Gastrocnemius medialis (tissue), 4 donors: Measurements from ENCODE around the gene SHPK.

ENCODE experiments used
- POLR2A ChIP-seq, 2 donors: fragments of 450-650 bp; IDR thresholded peaks; one replicate each; pipeline ENCODE4 v1.6.1; 2017; ENCODE audit warnings: antibody characterized with exemption in 2 of 2, mild to moderate bottlenecking in 2 of 2, moderate library complexity in 2 of 2
- TF ChIP-seq, protein P1 (sequence below), 5 experiments: fragments of 450-650 bp in 3 of 5; fragments of 200-600 bp in 2 of 5; sonication (generic) in 2 of 5; IDR thresholded peaks in 4 of 5; conservative IDR thresholded peaks in 1 of 5; 1 replicate in 4 of 5; 2 replicates in 1 of 5; pipeline ENCODE4 v1.5.1; 2016 to 2019; ENCODE audit warnings: antibody characterized with exemption in 5 of 5, mild to moderate bottlenecking in 3 of 5, moderate library complexity in 3 of 5

DNA sequence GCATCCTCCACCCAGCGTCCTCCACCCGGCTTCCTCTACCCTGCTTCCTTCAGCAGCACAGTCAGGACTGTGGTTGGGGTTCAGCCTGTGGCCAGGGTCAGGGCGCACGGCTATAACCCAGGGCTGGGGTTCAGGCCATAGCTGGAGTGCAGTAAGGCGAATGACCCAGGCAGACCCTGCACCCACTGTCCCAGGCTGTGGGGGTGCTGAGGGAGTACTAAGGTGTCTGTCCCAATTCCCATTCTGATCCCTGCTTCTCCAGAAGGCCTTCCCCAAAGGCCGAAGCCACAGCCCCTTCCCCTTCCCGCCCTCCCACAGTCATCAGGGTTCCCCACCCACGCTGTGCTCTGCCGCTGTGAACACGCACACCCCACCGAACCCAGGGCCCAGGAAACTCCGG lies 45.0 kb upstream of the SHPK start:
- TF ChIP-seq, protein P1, sequence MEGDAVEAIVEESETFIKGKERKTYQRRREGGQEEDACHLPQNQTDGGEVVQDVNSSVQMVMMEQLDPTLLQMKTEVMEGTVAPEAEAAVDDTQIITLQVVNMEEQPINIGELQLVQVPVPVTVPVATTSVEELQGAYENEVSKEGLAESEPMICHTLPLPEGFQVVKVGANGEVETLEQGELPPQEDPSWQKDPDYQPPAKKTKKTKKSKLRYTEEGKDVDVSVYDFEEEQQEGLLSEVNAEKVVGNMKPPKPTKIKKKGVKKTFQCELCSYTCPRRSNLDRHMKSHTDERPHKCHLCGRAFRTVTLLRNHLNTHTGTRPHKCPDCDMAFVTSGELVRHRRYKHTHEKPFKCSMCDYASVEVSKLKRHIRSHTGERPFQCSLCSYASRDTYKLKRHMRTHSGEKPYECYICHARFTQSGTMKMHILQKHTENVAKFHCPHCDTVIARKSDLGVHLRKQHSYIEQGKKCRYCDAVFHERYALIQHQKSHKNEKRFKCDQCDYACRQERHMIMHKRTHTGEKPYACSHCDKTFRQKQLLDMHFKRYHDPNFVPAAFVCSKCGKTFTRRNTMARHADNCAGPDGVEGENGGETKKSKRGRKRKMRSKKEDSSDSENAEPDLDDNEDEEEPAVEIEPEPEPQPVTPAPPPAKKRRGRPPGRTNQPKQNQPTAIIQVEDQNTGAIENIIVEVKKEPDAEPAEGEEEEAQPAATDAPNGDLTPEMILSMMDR (IDR thresholded peaks at IDR 0.05 in 4 of 5, conservative IDR thresholded peaks at IDR 0.05 in 1 of 5): no peak
- no peak for TF ChIP-seq POLR2A (IDR thresholded peaks at IDR 0.05)
